Stimulated activated CD8-positive, alpha-beta memory T cell treated with anti-CD3 and anti-CD28 coated beads, Interleukin-2, amount 100 ng/mL, for 48 hours (primary cell): Measurements from ENCODE around the gene ZDHHC1.
A peak's percentile ranks its signal among the peaks of the same experiment; 100 is the strongest.

ENCODE experiments used
- DNase-seq, 2 donors: peaks; one replicate each; pipeline ENCODE4 v3.0.0-alpha.2; 2020; ENCODE audit warnings: low read depth in 2 of 2

The ZDHHC1 gene

DNA sequence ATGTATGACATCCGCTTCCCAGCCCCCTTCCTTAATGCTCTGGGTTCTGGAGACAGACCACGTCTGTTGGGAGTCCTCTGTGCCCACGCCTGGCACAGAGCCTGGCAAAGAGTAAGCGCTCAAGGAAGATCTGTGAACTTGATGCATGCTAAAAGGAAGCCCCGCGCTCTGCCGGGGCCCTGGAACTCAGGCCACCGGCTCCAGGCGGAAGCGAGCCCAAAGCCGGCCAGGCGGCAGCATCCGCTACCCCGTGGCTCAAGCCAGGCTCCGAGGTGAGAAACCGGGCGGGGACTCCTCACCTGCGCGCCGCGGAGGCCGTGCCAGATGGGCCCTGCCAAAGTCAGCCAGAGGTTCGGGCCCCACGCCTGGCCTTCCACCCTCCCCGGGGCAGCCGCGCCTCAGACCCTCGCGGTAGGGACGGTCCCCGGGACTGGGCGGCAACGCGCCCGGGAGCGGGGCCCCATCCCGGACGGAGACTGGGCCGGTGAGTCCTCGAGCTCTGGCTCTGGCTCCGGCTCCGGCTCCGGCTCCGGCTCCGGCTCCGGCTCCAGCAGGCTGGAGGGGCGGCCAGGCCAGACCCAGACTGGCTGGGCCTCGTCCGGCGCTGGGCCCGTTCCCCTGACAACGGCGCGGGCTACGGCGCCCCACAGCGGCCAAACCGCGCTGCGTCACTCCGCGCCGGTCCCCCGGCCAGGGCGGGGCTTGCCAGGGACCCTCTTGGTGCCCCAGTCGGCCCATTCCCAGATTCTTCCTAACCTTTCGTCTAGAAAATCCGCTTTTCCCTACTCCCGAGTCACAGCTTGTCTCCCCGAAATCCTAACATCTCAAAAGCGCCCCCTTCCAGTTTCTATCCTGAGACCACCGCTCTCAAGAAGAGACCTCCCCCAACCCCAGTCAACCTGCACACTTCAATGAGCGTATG is at the start of gene ZDHHC1:
TSS of gene ZDHHC1 (minus strand) at position 606 of the 922 bp plus-strand sequence. CDS start 8,702 bp downstream, outside the sequence.
- peak; percentile 42 to 52 for DNase-seq

GRCh38 chr16:67464565-67464964 is 48.3 kb upstream of the ZDHHC1 start:
- no peak for DNase-seq

- DNase-seq = no peak
Measured at GRCh38 chr16:67463691-67464090, 47.4 kb upstream of the ZDHHC1 start.

- DNase-seq = no peak
Measured at GRCh38 chr16:67463059-67463458, 46.8 kb upstream of the ZDHHC1 start.

DNA sequence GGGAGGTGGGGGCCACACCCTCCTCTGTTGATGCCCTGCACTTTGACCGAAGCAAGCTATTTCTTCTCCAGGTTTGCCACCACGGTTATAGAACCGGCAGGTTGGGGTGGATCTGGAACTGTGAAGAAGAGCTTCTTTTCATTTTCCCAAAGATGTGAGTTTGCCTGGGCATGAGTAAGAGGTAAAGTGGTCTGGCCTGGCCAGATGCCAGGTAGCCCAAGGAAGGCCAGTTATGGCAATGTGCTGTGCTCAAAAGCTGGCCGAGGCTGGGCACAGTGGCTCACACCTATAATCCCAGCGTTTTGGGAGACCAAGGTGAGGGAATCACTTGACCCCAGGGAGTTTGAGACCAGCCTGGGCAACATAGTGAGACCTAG is 46.0 kb upstream of the ZDHHC1 start:
- no peak for DNase-seq

DNA sequence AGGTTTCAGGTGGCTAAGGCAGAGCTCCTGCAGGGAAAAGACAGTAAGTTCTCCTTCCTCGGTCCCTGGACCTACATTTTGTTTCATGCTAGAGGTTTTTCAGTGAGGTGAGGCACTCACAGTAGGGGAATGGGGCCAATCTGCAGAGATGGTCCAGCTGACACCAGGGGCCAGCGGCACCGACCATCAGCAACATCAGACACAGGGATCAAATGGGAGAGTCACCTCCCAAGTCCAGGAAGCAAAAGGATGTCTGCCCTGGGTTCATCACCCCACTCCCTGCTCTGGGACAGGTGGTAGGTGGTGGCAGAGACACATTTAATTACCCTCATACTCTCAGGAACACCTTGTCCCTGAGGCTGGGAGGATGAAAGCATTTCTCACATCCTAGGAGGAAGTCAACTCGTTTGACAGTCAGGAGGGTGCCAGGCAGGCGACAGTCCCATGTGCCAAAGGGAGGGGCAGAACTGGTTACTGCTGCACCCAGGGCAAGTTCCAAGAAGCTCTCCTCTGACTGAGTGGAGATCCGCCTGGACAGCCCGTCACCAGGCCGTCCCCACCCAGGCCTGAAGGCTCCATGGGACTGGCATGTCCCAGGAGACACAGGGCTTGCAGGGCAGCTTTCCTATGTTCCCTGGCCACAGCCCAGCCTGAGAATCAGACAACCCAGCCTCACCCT is 45.5 kb upstream of the ZDHHC1 start:
- DNase-seq = no peak

- no peak for DNase-seq
Measured at GRCh38 chr16:67460961-67461360, 44.7 kb upstream of the ZDHHC1 start.

GRCh38 chr16:67460168-67460567 is 43.9 kb upstream of the ZDHHC1 start:
- no peak for DNase-seq

DNA sequence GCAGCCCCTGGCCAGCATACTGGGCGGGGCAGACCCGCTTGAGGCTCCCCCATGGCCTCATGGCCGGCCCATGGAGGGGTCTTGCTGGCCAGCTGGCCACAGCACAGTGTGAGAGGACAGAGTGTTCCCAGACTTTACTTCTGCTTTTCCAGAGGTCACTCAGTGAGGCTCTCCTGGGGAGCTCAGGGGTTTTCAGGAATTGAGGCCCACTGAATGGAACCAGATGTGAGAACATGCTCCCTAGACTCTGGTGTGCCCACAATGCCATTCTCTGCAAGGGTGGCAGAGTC is 43.5 kb upstream of the ZDHHC1 start:
- DNase-seq = no peak

DNA sequence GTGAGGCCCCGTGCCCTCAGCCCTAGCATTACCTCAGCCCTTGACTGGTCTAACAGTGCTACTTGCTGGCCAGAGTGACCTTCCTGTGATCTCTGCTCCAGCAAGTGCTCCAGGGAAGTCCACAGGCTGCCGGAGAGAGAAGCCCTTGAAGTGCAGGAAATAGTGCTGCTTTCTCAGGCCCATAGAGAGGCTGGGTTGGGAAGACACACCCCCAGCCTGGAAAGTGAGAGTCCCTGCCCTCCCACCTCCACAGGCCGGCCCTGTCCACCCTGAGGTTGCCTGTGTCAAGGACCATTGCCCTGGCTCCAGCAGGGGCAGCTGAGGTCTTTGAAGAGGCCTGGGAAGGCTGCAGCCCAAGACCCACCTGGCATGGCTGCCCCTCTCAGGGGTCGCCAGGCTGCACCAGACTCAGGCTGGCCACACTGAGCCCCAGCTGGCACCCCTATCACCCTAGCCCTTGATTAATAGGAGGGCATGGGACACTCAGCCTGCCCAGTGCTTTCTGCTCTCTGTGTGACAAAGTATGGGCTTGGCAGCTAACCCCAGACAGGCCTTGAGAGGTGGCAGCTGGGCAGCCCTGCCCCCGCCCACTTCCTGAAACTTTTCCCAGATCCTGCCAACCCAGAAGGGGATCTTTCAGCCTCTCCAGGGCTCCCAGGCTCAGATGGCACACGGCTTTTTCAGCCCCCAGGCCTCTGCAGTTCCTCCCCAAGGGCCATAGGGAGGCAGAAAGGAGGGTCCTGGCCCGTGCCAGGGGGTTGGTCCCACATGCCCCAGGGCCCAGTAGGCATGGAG is 43.0 kb upstream of the ZDHHC1 start:
- no peak for DNase-seq

DNA sequence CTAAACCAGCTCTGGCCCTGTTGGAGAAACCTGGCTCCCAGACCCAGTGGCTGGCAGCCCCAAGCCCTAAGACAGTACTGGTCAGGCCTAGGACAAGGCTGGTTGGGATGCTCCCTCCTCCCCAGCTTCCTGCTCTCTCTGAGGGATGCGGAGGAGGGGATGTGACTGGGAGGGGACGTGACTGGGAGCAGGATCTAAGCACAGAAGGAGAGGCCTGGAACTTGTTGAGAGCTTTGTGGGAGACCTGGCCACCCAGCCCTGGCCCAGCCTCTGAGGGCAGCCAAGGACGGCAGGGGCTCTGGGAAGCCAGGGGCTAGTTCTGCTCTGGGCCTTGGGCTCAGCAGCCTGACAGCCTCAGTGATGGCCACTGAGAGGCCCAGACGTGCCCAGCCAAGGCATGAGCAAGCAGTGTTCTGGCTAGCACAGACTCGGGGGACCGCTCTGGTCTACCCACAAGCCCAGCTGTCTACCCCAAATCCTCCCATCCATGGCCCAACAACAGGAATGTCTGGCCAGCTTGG is 41.9 kb upstream of the ZDHHC1 start:
- no peak for DNase-seq

GRCh38 chr16:67457611-67458010 is 41.3 kb upstream of the ZDHHC1 start:
- no peak for DNase-seq

DNA sequence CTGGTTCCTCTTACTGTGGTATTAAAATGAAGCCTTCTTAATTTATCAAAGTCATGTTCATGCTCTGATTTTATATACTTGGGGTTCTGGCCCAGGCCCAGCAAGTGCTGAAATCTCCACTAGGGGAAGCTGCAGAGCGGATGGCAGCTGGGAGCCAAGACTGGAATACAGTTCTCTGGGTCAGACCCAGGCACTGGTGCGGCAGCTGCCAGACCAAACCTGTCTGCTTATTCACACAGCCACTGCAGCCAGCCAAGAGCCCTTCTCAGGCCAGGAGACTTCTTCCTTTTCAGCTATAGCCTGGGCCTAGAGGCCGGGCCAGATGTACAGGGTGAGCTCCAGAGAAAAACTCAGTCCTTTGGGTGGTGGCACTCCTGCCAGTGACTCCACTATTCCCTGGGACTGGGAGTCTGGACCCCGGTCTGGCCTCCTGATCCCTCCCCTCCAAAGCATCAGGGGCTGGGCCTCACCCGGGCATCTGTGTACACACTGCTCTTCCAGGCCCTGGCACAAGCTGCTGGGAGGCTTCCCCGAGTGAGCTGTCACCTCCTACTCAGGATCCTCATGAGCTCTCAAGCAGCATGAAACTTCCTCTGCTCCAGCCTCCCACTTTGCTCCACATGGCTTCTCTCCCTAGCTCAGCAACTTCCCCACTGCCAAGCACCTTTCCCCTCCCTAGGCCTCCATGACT is 40.3 kb upstream of the ZDHHC1 start:
- DNase-seq = no peak

- DNase-seq = no peak
Measured at GRCh38 chr16:67454852-67455251, 38.6 kb upstream of the ZDHHC1 start.

- no peak for DNase-seq
Measured at GRCh38 chr16:67454104-67454503, 37.8 kb upstream of the ZDHHC1 start.

GRCh38 chr16:67451704-67452435 is 35.6 kb upstream of the ZDHHC1 start:
- no peak for DNase-seq

DNA sequence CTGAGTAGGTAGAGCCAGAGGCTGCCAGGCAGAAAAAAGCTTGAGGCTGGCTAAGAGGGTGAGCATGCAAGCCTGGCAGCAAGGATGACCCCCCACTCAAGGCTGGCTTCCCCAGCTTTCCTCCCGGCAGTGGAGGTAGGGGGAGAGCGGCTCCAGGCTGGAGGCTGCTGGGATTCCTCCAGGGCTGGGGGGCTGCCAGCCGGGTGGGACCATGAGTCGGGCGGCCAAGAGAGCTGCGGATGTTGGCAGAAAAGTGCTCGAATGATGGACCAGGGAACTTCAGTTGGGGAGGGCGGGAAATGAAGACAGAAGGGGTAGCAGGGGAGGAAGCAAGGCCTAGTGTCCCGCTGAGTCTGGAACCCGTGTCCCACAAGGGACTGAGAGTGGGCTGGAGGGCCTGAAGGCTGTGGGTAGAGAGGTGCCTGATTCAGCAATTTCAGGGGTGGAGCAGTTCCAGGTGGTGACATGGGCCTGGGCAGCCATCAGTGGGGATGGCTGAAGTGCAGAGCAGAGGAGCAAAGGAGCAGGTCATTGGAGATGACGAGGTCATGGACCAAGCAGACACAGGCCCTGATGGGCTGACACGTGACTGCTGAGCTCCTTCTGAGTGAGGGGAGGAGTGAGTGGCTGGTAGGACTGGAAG is 34.9 kb upstream of the ZDHHC1 start:
- no peak for DNase-seq

GRCh38 chr16:67449739-67450138 is 33.5 kb upstream of the ZDHHC1 start:
- DNase-seq = no peak

- no peak for DNase-seq
Measured at GRCh38 chr16:67449336-67449735, 33.1 kb upstream of the ZDHHC1 start.

- no peak for DNase-seq
Measured at GRCh38 chr16:67448580-67448979, 32.3 kb upstream of the ZDHHC1 start.
